OCI-LY1 (cell line): ENCODE results near the gene MTMR3.

Experiments used
- H2AFZ ChIP-seq: fragments of 200-600 bp; sonication (generic), shearing (Covaris generic); 2 replicates; pipeline ENCODE4 v1.6.0; 2014; ENCODE audit warnings: antibody characterized with exemption, mild to moderate bottlenecking, low read length
- H3F3A ChIP-seq: fragments of 200-600 bp; sonication (generic), shearing (Covaris generic); 2 replicates; pipeline ENCODE4 v1.6.0; 2014; ENCODE audit warnings: mild to moderate bottlenecking, antibody characterized with exemption, low read length, moderate library complexity; ENCODE audit not compliant: insufficient read depth
- H3K27ac ChIP-seq: fragments of 200-600 bp; sonication (generic); 2 replicates; pipeline ENCODE4 v1.5.1; 2014; ENCODE audit warnings: low read length, mixed run types, mild to moderate bottlenecking, low read depth; ENCODE audit not compliant: poor library complexity, severe bottlenecking
- H3K27me3 ChIP-seq: fragments of 200-600 bp; sonication (generic); 2 replicates; pipeline ENCODE4 v1.6.0; 2014; ENCODE audit warnings: antibody characterized with exemption, mild to moderate bottlenecking, low read length, moderate library complexity; ENCODE audit not compliant: insufficient read depth
- H3K36me3 ChIP-seq: fragments of 200-600 bp; sonication (generic); 2 replicates; pipeline ENCODE4 v1.6.1; 2014; ENCODE audit warnings: mild to moderate bottlenecking, antibody characterized with exemption, low read length, moderate library complexity, mixed read lengths; ENCODE audit not compliant: insufficient read depth
- H3K4me1 ChIP-seq: fragments of 200-600 bp; sonication (generic); 2 replicates; pipeline ENCODE4 v1.5.1; 2014; ENCODE audit warnings: mild to moderate bottlenecking, low read length, moderate library complexity; ENCODE audit not compliant: insufficient read depth, severe bottlenecking
- H3K4me2 ChIP-seq: fragments of 200-600 bp; sonication (generic), shearing (Covaris generic); 2 replicates; pipeline ENCODE4 v1.6.1; 2014; ENCODE audit warnings: low read length
- H3K4me3 ChIP-seq: fragments of 200-600 bp; sonication (generic); 2 replicates; pipeline ENCODE4 v1.5.1; 2014; ENCODE audit warnings: low read length, low read depth, mild to moderate bottlenecking, mixed read lengths; ENCODE audit not compliant: poor library complexity, severe bottlenecking
- H3K79me2 ChIP-seq: fragments of 200-600 bp; shearing (Covaris generic); 2 replicates; pipeline ENCODE4 v1.6.1; 2016; ENCODE audit warnings: mixed run types, low read length, mixed read lengths; ENCODE audit not compliant: insufficient read depth
- H3K9ac ChIP-seq: fragments of 200-600 bp; sonication (generic), shearing (Covaris generic); 2 replicates; pipeline ENCODE4 v1.6.1; 2014; ENCODE audit warnings: mild to moderate bottlenecking, low read length, mixed read lengths
- H3K9me2 ChIP-seq: fragments of 200-600 bp; sonication (generic), shearing (Covaris generic); 2 replicates; pipeline ENCODE4 v1.6.1; 2014; ENCODE audit warnings: low read depth, mild to moderate bottlenecking, low read length, mixed read lengths
- H3K9me3 ChIP-seq: fragments of 200-600 bp; shearing (Covaris generic); 2 replicates; pipeline ENCODE4 v1.6.1; 2014; ENCODE audit warnings: low read length, mixed read lengths
- H4K20me1 ChIP-seq: fragments of 200-600 bp; sonication (generic), shearing (Covaris generic); 2 replicates; pipeline ENCODE4 v1.6.0; 2016; ENCODE audit warnings: mild to moderate bottlenecking, low read length; ENCODE audit not compliant: insufficient read depth
- EZH2 ChIP-seq: fragments of 200-600 bp; sonication (generic), shearing (Covaris generic); IDR thresholded peaks from 2 replicates; pipeline ENCODE4 v1.8.0; 2017; ENCODE audit warnings: borderline replicate concordance, mixed run types, mild to moderate bottlenecking, antibody characterized with exemption, low read length, moderate library complexity, mixed read lengths
- TF ChIP-seq, protein P1 (sequence below): fragments of 200-600 bp; sonication (generic), shearing (Covaris generic); IDR thresholded peaks from 2 replicates; pipeline ENCODE4 v1.5.1; 2017; ENCODE audit warnings: mild to moderate bottlenecking, antibody characterized with exemption, low read length, moderate library complexity, mixed read lengths

The MTMR3 gene

DNA sequence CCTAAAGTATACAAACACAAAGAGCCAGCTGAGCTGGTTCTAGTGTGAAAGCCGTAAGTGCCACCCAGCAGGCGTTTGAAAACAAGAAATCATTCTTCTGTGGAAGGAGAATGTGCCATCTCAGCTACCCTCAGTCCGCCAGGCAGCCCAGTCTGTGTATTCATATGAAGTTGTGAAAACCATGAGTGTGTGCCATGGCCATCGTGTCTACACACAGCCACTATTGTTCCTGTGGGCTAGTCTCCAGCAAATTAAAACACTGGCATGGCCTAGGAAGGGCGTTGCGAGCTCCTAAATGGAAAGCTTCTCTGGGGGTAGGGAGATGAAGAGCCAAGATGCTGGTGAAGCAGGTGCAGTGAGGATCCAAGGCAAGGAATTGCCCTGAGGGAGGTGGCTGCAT is 145.8 kb downstream of the MTMR3 start:
- Histone ChIP-seq H3K9me3 (no peaks in the 10 kb centered on the region), H3K27ac (no peak overlapping the region), H3K36me3 (peaks cover 28% of the 10 kb centered on the region), H2AFZ (no peak overlapping the region), H3K27me3 (no peaks in the 10 kb centered on the region), H3K4me3 (no peak overlapping the region), H3K79me2 (no peaks in the 10 kb centered on the region), H4K20me1 (no peaks in the 10 kb centered on the region), H3K4me2 (no peak overlapping the region), H3K9me2 (no peaks in the 10 kb centered on the region), H3F3A (no peaks in the 10 kb centered on the region), H3K9ac (no peak overlapping the region), H3K4me1 (no peaks in the 10 kb centered on the region)
- TF ChIP-seq, protein P1, sequence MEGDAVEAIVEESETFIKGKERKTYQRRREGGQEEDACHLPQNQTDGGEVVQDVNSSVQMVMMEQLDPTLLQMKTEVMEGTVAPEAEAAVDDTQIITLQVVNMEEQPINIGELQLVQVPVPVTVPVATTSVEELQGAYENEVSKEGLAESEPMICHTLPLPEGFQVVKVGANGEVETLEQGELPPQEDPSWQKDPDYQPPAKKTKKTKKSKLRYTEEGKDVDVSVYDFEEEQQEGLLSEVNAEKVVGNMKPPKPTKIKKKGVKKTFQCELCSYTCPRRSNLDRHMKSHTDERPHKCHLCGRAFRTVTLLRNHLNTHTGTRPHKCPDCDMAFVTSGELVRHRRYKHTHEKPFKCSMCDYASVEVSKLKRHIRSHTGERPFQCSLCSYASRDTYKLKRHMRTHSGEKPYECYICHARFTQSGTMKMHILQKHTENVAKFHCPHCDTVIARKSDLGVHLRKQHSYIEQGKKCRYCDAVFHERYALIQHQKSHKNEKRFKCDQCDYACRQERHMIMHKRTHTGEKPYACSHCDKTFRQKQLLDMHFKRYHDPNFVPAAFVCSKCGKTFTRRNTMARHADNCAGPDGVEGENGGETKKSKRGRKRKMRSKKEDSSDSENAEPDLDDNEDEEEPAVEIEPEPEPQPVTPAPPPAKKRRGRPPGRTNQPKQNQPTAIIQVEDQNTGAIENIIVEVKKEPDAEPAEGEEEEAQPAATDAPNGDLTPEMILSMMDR, result no peak
- TF ChIP-seq EZH2, result no peak

DNA sequence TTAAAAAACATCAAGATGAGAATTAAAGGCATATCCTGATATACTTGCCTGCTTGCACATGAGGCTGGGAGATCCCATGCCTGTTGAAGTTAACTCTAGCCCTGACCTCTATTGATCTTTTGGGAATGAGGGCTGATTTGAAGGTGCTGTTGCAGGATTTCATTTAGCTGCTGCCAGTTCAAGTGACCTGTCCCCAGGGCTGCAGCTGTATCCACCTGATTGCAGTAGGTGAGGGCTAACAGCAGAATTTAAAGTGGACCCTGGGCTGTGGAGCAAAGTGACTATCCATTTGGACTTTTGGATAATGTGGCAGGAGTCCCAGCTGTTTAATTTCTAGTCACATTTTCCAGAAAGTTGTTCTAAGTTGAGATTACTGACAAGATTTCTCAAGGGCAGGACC is 146.5 kb downstream of the MTMR3 start:
- H4K20me1 ChIP-seq, result no peaks in the 10 kb centered on the region
- TF ChIP-seq EZH2, result no peak
- TF ChIP-seq, protein P1, result no peak

DNA sequence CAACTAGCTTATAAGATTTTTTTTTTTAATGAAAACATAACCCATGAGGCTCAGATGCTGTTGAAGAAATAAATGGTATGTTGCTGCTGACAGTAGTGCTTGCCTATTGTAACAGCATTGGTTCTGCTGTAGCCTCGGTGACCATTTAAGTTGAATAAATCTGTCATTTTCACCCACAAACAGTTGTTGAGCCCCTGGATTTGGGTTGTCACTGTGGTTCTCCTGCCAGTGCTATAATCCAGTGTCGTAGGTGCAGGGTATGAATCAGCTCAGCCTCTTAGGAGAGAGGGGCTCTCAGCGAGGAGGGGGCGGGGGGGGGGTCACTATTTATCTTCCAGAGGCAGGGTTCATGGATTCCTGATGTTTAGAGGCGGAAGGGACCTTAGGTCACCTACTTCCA is 147.4 kb downstream of the MTMR3 start:
- Histone ChIP-seq H3K4me3 (no peak overlapping the region), H3K27ac (no peak overlapping the region), H3K79me2 (no peaks in the 10 kb centered on the region), H3K4me1 (no peaks in the 10 kb centered on the region), H3K9me3 (no peaks in the 10 kb centered on the region), H3F3A (no peaks in the 10 kb centered on the region), H3K4me2 (no peak overlapping the region), H3K27me3 (no peaks in the 10 kb centered on the region), H2AFZ (no peak overlapping the region), H4K20me1 (no peaks in the 10 kb centered on the region), H3K36me3 (peaks cover 17% of the 10 kb centered on the region), H3K9ac (no peak overlapping the region), H3K9me2 (no peaks in the 10 kb centered on the region)
- TF ChIP-seq EZH2, result no peak
- TF ChIP-seq, protein P1, result no peak

More for the DNA sequence above, 146.5 kb downstream of the MTMR3 start:
- Histone ChIP-seq H3K9me3 (no peaks in the 10 kb centered on the region), H3K27ac (no peak overlapping the region), H3F3A (no peaks in the 10 kb centered on the region), H3K9me2 (no peaks in the 10 kb centered on the region), H3K36me3 (peaks cover 25% of the 10 kb centered on the region), H3K4me1 (no peaks in the 10 kb centered on the region), H3K79me2 (no peaks in the 10 kb centered on the region), H3K4me2 (no peak overlapping the region), H3K9ac (no peak overlapping the region), H2AFZ (no peak overlapping the region), H3K4me3 (no peak overlapping the region), H3K27me3 (no peaks in the 10 kb centered on the region)
